Dermis microvascular lymphatic vessel endothelial cell (primary cell): ENCODE results near the gene GLIS2. TPM values are rescaled to one million over a fixed set of nuclear protein-coding genes. Genes with fewer than 3 reads are reported as not detected.

Source experiments
- DNase-seq, 2 donors: peaks; one replicate each; pipeline versions ENCODE4 v3.0.0 to v3.0.0-alpha.2; 2010; ENCODE audit warnings: low read depth in 2 of 2
- total RNA-seq: library from RNA; depleted of rRNA; stranded (reverse); fragments of >200 nt; gene quantifications from 2 replicates; pipeline ENCODE4 v1.2.1, GENCODE V29; 2014

GLIS2 gene
- total RNA-seq: 0.38 and 0.39 TPM in 2 replicates

DNA sequence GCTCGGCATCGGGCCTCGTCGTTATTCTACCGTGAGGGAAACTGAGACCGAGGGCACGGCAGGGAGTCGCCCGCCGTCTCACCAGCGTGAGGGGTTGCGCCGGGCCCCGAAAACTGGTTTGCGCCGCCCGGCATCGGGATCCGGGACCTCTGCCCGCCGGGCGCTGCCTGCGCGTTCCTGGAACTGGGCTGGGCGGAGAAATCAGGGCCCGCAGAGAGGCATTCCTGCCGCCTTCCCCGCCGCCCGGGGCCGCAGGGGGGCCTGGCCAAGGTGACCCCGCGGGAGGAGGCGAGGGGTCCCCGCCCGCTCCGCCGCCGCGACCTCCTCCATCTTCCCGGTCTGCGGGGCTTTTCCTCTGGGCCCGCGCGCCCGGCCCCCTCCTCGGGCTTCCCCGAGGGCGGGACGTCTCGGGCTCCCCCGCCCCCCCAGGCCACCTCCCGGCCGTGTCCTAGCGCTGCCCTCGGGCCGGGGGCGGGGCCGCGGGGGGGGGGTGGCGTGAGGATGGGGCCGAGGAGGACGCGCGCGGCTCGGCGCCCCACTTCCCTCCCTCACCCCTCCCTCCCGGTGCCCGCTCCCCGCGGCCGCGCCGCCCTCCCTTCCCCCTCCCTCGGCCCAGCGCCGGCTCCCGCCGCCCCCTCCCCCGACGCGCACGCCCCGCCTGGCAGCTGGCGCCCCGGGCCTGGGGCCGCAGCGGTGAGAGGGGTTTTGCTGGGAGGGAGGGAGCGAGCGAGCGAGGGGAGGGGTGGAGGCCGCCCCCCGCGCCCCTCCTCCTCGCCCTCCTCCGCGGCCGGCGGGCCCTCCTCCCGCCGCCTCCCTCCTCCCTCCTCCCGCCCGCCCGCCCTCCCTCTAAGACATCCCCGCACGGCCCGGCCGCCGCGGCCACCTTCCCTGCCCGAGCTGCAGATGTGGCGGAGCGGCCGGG is at the start of gene GLIS2:
GLIS2 (plus strand) TSS at position 882 of the 922 bp plus-strand sequence. CDS start 16,214 bp downstream, outside the sequence.
- peak in 1 of 2 donors; percentile 74 for DNase-seq

- peak in 1 of 2 donors; percentile 28 for DNase-seq
Observed at GRCh38 chr16:4266372-4266771, 49.5 kb upstream of the GLIS2 start.

DNA sequence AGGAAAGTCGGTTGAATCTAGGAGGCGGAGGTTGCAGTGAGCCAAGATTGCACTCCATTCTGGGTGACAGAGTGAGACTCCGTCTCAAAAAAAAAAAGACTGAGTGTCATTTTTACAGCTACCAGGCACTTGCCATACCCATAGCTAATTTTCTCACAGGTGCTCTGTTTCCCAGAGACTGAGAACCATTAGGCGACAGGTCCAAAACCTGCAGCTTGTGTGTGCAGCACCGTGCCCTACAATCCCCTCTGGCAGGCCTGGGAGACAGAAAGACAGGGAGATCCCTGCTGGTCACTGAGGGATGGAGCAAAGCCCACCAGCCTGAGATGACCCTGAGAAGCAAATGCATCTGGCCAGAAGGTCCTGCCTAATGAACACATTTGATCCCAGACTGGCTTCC is 45.8 kb upstream of the GLIS2 start:
- no peak for DNase-seq

DNA sequence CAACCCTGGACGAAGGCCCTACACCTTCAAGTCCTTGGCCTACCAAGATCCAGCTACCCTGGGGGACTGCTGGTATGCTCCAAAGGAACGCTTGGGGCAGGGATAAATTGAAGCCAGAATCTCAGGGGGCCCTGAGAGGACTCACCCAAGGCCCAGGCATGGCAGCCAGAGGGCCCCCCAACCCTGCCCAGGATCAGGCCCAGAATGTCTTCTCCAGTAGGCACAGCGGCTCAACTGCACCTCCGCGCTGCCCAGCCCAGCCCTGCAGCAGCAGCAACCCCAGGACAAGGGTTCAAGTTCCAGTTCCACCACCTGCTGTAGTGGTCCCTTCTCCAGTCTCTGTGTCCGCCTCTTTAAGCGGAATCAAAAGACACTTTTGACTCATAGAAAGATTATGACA is 45.3 kb upstream of the GLIS2 start:
- no peak for DNase-seq

- peak; percentile 82 to 94 for DNase-seq
Observed at GRCh38 chr16:4271176-4272113, 44.4 kb upstream of the GLIS2 start.

DNA sequence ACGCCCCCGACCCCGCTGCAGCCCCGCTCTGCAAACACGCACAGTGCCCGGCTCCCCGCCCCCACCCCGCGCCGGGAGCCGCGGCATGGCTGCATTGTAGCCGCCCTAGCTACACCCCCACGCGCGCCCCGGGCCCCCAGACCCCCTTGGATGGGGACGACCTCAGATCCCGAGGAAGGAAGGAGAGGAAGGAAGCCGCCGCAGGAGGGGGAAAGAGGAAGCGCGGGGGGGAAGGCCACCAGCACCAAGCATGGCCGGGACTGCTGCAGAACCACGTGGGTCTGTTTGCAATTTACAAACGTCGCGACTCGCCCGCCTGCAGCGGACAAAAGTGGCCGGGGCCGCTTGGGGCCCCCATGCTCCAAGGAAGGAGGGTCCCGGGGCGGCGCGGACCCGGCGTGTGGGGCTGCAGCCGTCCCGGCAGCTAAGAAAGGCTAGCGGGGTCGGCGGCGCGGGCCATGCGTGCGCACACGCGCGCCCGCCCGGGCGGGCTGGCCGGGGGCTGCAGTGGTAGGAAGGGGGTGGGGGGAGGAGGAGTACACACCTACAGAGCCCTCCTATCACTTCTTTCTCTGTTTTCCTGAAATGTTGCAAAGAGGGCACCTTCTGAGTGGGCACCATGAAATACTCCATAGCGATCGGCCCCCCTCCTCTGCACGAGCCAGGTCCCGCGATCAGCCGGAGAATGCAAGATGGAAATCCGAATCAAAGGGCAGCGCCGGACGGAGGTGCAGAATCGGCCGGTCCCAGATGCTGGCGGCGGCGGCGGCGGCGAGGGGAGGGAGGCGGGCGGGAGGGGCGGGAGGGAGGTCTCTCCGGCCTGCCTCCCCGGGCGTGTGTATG is 43.5 kb upstream of the GLIS2 start:
- peak in 1 of 2 donors; percentile 48 for DNase-seq

- DNase-seq: peak in 1 of 2 donors; percentile 50
Observed at GRCh38 chr16:4273858-4274311, 42.0 kb upstream of the GLIS2 start.

DNA sequence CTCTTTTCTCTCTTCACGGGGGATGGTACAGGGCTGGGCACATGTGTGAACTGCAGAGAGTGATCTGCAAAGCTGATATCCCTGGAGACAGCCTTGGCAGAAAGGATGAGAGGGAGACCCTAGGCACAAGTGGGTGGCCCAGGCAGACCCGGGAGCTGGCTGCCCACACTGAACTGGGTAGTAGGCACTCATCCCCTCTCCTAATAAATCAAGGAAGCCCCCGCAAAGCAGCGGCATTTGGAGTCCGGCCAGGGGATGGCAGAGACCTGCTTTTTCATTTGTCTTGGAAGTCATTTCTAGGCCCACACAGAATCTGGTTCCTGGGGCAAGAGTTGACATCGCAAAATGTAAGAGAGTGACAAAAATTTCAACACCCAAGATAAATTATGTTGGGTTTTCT is 40.0 kb upstream of the GLIS2 start:
- DNase-seq: no peak

DNA sequence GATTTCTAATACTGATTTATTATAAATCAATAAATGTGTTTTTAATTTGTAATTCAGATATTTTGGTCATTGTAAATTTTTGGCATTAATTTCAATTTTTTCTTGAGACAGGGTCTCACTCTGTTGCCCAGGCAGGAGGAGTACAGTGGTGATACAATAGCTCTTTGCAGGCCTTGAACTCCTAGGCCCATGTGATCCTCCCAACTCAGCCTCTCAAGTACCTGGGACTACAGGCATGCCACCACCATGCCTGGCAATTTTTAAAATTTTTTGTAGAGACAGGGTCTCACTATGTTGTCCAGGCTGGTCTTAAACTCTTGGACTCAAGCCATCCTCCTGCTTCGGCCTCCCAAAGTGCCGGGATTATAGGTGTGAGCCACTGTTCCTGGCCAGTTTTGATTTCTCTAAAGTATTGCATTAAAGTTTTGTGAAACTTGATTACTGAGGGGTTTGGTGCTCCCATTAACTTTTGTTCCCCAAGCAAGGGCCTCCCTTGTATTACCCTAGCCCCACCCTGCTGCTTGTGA is 37.8 kb upstream of the GLIS2 start:
- DNase-seq: no peak

GRCh38 chr16:4280625-4281024 is 35.2 kb upstream of the GLIS2 start:
- no peak for DNase-seq

- no peak for DNase-seq
Observed at GRCh38 chr16:4283441-4283840, 32.4 kb upstream of the GLIS2 start.

GRCh38 chr16:4283939-4284338 is 31.9 kb upstream of the GLIS2 start:
- DNase-seq: no peak

DNA sequence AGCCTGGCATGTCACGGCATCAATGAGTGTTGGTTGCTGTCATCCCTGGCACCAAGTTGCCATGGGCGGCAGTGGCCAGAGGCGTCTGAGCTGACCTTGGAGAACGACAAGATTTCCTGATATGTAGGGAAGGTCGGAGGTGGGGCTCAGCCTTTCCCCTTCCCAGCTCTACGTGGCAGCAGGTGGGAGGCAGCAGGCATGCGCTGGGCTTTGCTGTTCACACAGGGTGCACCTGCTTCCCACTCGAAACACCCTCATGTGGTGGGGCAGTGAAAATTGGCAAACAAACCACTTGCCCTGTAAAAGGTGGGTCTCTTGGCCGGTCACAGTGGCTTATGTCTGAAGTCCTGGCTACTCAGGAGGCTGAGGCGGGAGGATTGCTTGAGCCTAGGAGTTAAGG is 30.7 kb upstream of the GLIS2 start:
- no peak for DNase-seq

DNA sequence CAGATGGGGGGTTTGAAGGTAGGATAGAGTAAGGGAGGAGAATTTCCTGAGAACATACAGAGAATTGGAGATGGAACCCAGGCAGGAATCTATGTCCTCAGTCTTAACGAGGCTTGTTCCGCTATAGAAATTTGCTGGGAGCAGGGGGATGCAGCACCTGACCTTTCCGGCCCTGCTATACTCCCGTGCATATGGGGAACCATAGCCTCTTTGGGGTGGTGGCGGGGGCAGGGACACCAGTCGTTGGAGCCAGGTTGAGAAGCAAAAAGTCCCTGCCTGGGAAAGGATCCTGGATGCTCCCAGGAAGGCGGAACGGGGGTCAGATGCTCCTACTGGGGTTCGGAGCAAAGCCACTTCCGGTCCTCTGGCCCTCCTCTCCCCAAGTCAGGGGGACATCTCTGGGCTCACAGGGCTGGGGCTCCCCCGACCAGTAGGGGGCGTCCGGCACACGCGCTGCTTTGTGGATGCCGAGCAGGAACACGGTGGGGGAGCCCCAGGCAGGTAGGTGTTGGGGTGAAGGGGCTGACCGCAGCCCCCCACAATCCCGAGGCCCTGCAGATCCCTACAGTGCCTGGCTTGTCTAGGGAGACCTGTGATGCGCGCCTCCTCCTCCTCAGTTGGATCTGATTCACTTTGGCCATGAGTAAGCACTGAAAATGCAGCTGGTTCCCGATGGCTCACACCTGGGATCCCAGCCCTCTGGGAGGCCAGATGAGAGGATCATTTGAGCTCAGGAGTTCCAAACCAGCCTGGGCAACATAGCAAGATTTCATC is 27.5 kb upstream of the GLIS2 start:
- peak in 1 of 2 donors; percentile 51 for DNase-seq

DNA sequence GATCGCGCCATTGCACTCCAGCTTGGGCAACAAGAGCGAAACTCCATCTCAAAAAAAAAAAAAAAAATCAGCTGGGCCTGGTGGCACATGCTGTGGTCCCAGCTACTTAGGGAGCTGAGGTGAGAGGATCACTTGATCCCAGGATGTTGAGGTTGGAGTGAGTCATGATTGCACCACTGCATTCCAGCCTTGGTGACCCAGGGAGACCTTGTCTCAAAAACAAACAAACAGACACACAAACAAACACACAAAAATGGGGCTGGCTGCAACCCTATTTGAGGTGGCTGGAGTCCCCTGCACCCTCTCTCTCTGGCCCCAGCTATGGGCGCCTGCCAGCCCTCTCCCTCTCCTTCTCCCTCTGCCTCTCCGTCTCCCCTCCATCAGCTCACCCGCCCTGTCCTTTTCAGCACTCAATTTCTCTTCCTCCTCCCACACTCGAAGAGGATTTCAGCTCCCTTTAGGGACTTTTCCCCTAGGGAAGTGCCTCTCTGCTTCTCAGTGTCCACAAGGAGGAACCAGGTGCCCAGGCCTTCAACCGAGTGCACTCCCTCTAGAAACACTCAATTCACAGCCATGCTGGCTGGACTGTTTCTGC is 25.5 kb upstream of the GLIS2 start:
- no peak for DNase-seq

DNA sequence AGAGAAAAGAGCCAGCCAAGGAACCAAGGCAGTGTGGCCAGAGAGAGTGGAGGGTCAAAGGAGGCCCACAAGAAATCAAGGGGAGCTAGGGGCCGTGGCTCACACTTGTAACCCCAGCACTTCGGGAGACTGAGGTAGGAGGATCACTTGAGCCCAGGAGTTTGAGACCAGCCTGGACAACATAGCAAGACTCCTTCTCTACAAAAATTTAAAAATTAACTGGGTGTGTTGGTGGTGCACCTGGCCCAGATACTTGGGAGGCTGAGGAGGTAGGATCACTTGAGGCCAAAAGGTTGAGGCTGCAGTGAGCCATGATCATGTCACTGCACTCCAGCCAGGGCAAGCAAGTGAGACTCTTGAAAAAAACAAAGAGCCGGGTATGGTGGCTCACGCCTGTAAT is 24.2 kb upstream of the GLIS2 start:
- no peak for DNase-seq

DNA sequence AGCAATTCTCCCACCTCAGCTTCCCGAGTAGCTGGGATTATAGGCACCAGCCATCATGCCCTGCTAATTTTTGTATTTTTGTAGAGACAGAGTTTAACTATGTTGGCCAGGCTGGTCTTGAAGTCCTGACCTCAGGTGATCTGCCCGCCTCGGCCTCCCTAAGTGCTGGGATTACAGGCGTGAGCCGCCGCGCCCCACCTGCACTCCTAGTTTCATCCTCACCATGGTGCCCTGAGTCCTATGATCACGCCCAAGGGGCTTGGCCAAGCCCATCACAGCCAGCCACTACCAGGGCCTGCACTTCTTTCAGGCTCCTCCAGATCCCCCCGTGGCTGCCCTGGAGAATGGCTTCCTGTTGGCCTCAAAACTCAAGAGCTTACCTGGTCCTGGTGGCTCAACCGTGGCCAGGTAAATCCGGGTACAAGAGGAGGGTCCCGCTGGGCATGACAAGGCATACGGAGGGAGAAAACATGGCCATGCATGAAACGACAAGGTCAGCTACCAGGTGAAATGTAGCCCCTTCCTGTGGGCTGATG is 22.6 kb upstream of the GLIS2 start:
- DNase-seq: no peak

DNA sequence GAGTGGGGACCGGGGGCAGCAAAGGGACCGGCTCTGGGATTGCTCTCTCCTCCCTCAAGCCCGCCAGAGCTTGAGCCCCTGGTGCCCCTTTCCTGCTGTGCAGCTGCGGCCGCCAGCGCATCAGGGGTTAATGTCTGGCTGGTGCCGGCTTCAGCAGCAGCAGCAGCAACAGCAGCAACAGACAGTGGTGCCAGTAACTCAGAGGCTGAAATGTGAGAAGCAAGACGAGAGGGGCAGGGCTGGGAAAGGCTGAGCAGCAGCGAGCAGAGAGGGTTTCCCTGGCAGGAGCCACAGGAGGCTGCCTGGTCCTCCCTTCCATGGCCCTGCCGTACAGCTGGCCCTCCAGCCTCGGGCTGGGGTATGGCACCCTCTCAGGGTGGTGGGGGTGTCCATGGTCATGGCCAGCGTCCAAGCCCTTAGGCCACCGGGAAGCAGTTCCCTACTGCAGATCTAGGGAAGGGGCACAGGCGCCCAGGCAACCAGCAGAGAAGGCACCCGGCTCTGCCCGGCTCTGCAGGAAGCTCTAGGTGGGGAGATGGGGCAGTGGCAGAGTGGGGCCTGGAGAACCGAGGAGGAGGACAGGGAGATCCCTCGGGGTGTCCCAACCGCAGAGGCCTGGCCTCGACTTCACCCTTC is 21.9 kb upstream of the GLIS2 start:
- peak in 1 of 2 donors; percentile 47 for DNase-seq

- no peak for DNase-seq
Observed at GRCh38 chr16:4295581-4295980, 20.3 kb upstream of the GLIS2 start.
